Measurements from ENCODE around the gene TTC21A. TPM values are rescaled to one million over a fixed set of nuclear protein-coding genes. Genes with fewer than 3 reads are reported as not detected.

The TTC21A gene
- total and polyA plus RNA-seq, 10 of the 15 experiments (the other 5 are each of a cell fraction or from before 2014, with no cell fraction given): 0.62 to 3.2 (median 1.2) TPM

- Histone ChIP-seq H2AFZ (ENCODE audit: control insufficient read depth, low read depth, low read length) (no peak overlapping the region), H3K9ac (ENCODE audit: control insufficient read depth, insufficient read depth, low read length) (no peak overlapping the region), H3K4me3 (no peak overlapping the region), H3K9me3 (replicated peaks; ENCODE audit: control insufficient read depth, insufficient read depth, low read length) (no peaks in the 10 kb centered on the region), H3K79me2 (ENCODE audit: control insufficient read depth, insufficient read depth, low read length) (no peaks in the 10 kb centered on the region), H3K4me2 (ENCODE audit: control insufficient read depth, insufficient read depth) (no peak overlapping the region), H3K27me3 (replicated peaks in 1 of 2; ENCODE audit: control insufficient read depth in 2 of 2, insufficient read depth in 2 of 2, low read length in 1 of 2) (no peaks in the 10 kb centered on the region), H4K20me1 (ENCODE audit: control insufficient read depth, insufficient read depth) (no peaks in the 10 kb centered on the region; the same call in 1 of the 2 replicates), H3K4me1 (ENCODE audit: control insufficient read depth, insufficient read depth, low read length) (no peaks in the 10 kb centered on the region), H3K27ac (ENCODE audit: control insufficient read depth, insufficient read depth) (no peak overlapping the region), H3K36me3 (ENCODE audit: control insufficient read depth in 2 of 2, insufficient read depth in 2 of 2, low read length in 1 of 2) (peaks cover 2 to 7% of the 10 kb centered on the region in 2 experiments; a peak in 2 of 4 replicates)
- RAD21 ChIA-PET (ENCODE audit: unreplicated experiment): interaction anchor here (1.6 kb wide), 1 partner anchor 11 kb away, joined by 4 read pairs; no protein-coding TSS in a partner anchor
- WGBS (ENCODE audit: insufficient coverage, insufficient replicate concordance, low lambda C conversion rate, missing lambda C conversion rate): 91% methylated on average over 21 of the region's 21 CpGs
- POLR2A ChIA-PET: no interaction called here
- intact Hi-C loops (cut with micrococcal nuclease; ENCODE audit: unreplicated experiment): no loop called here
- in situ Hi-C loops (cut with MboI): no loop called here
- no TSS peak for BruUV-seq (replicated peaks)
- CTCF ChIA-PET: interaction anchor here (1.0 to 1.7 kb wide), 3 partner anchors 9 to 155 kb away, joined by 3 to 5 read pairs (median 4); no protein-coding TSS in a partner anchor
- ATAC-seq (no peak), FAIRE-seq (no peak), DNase-seq (ENCODE audit: low read depth, low spot score) (no peak)
- SMC1A ChIA-PET (ENCODE audit: uncharacterized antibody, unreplicated experiment): interaction anchor here (0.6 kb wide), 1 partner anchor 47 kb away, joined by 3 read pairs; no protein-coding TSS in a partner anchor
- TF ChIP-seq SMAD5 (IDR thresholded peaks at IDR 0.05; ENCODE audit: low read depth): no peak
- no peak for TF ChIP-seq HDAC2 (IDR thresholded peaks at IDR 0.05)
- no peak for TF ChIP-seq SMC3 (IDR thresholded peaks at IDR 0.05; ENCODE audit: borderline replicate concordance, low read length)
- TF ChIP-seq NFYA (IDR thresholded peaks at IDR 0.05; ENCODE audit: borderline replicate concordance, low read depth, low read length): no peak
- no peak for TF ChIP-seq CEBPZ (IDR thresholded peaks at IDR 0.05; ENCODE audit: low read depth, low read length)
- TF ChIP-seq LARP7 (IDR thresholded peaks at IDR 0.05): no peak
These were observed 29.3 kb downstream of the TTC21A start for GRCh38 chr3:39136533-39137434.
